C4-2B (cell line): ENCODE data around the gene NIT2.
A peak's percentile ranks its signal among the peaks of the same experiment; 100 is the strongest.
"Not testable (repeated sequence)": the region's sequence is repeated elsewhere in the genome, so short reads cannot be mapped to it uniquely, and the experiment has no call there.

Experiments used
- H3K27ac ChIP-seq: fragments of 450-650 bp; 2 replicates; pipeline ENCODE4 v1.5.1; 2017
- ZFX ChIP-seq: fragments of 450-650 bp; IDR thresholded peaks from 2 replicates; pipeline ENCODE4 v1.6.1; 2017
- TF ChIP-seq, protein P1 (sequence below): fragments of 450-650 bp; conservative IDR thresholded peaks from 2 replicates; pipeline ENCODE4 v1.5.1; 2017; ENCODE audit warnings: mild to moderate bottlenecking

The NIT2 gene

DNA sequence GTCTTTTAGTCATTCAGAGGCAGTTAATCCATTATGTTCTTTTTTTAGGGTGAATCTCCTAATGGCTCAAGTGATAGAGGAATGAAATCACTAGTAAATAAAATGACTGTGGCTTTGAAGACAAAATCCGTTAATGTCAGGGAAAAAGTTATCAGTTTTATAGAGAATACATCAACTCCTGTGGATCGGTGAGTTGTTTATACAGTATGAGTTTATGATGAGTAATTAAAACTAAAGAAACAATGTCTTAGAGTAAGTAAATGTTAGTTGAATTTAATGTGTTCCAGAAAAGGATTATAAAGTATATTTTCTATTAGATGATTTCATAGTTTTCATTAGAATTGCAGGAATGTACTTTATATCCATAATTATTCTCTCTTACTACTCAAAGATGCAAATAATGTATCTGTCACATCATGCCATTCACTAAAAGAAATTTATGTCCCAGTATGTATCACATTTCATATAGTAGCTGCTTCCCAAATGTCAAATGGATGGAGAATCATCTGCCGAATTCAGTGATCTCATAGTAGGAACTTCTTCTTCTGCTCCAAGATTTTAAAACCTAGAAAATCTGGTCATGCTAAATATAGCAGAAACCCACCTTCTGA, 24.1 kb upstream of the NIT2 start:
- no peak for TF ChIP-seq ZFX
- TF ChIP-seq, protein P1, sequence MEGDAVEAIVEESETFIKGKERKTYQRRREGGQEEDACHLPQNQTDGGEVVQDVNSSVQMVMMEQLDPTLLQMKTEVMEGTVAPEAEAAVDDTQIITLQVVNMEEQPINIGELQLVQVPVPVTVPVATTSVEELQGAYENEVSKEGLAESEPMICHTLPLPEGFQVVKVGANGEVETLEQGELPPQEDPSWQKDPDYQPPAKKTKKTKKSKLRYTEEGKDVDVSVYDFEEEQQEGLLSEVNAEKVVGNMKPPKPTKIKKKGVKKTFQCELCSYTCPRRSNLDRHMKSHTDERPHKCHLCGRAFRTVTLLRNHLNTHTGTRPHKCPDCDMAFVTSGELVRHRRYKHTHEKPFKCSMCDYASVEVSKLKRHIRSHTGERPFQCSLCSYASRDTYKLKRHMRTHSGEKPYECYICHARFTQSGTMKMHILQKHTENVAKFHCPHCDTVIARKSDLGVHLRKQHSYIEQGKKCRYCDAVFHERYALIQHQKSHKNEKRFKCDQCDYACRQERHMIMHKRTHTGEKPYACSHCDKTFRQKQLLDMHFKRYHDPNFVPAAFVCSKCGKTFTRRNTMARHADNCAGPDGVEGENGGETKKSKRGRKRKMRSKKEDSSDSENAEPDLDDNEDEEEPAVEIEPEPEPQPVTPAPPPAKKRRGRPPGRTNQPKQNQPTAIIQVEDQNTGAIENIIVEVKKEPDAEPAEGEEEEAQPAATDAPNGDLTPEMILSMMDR = no peak

DNA sequence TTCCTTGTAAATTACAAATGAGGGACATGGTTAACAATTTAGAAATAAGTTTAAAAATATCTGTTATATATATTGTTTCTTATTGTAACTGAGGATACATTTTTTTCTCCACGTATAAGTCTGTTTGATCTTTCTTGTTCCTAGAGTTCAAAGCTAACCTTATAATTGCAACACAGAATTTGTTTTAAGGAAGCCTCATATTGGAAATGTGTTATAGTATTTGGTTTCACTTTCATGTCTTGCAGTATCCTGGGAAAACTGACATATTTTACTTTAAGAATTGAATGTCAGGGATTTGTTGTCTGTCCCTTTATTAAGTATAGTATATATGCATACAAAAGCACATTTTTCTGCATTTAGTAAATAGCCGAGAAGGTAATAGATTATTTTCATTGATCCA, 23.5 kb upstream of the NIT2 start:
- TF ChIP-seq, protein P1 = no peak
- TF ChIP-seq ZFX = no peak

More for the DNA sequence above, 24.1 kb upstream of the NIT2 start:
- no peak overlapping the region for H3K27ac ChIP-seq

DNA sequence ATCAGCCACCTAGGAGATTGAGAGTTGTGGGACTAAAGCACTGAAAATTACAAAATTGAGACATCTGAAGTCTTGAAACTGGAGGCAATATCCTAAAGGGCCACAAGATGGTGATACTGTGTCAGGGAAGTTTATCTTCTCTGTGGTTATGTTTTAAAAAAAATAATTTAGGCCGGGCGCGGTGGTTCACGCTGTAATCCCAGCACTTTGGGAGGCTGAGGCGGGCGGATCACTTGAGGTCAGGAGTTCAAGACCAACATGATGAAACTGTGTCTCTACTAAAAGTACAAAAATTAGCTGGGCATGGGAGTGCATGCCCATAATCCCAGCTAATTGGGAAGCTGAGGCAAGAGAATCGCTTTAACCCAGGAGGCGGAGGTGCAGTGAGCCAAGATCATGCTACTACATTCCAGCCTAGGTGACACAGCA, 17.9 kb upstream of the NIT2 start:
- TF ChIP-seq, protein P1 = peak; percentile 78
- TF ChIP-seq ZFX = no peak
- H3K27ac ChIP-seq = no peak overlapping the region

More for the DNA sequence above, 23.5 kb upstream of the NIT2 start:
- H3K27ac ChIP-seq = no peak overlapping the region

DNA sequence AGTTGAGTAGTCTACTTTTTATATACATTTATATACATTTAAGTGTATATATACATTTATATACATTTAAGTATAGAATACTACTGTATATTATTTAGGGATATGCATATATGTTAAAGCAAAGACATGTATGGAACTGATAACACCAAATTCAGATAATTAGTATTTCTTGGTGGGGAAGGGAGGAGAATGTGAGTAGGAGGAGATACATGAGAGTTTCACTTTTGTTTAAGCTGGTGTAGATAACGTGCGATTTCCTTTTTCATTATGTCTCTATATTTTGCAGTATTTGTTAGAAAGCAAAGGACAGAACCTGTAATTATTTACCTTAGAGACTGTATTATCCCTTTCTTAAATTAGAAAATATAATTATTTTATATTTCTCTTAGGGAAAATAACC, 16.6 kb upstream of the NIT2 start:
- TF ChIP-seq, protein P1 = no peak
- no peak for TF ChIP-seq ZFX
- no peak overlapping the region for H3K27ac ChIP-seq

DNA sequence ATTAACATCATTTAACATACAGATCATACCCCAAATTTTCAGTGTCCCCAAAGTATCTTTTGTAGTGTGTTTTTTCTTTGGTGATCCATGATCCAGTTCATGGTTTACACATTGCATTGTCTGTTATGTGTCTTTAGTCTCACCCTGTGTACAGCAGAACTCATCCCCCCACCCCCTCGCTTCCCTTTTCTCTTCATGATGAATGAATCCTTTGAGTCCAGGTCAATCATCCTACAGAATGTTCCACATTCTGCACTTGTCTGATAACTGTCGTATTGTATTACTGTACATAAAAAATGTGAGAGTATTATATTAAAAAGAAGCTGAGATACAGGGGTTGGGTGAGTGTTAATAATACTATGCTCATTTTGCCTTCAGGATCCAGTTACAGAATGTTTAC, 14.6 kb upstream of the NIT2 start:
- no peak overlapping the region for H3K27ac ChIP-seq
- TF ChIP-seq, protein P1 = no peak
- TF ChIP-seq ZFX = no peak

DNA sequence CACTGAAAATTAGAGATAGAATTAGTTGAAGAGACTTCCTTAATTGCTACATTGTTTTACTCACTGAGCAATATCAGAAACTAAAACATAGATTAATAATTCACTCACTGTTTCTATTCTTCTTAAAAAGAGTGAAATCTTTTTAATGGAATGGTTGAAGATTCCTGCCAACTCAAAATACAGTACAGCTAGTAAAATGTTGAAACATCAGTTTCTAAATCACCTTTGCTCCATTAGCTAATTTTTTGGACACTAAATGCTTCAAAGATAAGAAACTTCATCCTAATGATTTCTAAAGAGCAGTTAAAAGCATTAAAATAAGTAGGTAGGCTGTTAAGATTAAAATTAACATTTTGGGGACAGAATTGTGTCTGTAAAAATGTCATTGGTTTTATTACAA, 10.5 kb upstream of the NIT2 start:
- TF ChIP-seq, protein P1 = no peak
- no peak for TF ChIP-seq ZFX
- H3K27ac ChIP-seq = no peak overlapping the region

DNA sequence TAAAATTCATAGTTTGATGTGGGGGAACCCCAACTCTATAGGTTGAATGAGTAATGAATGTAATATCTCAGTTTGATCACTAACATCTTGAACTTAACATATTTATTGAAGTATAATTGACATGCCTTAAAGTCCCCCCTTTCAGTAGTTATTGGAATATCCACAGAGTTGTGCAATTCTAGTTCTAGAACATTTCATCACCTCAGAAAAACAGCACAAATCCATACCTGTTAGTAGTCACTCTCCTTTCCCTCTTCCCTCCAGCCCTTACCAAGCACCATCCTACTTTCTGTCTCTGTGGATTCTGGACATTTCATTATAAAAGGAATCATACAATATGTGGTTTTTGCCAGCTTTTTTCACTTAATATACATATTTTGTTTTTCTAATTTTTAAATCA, 8.7 kb upstream of the NIT2 start:
- no peak overlapping the region for H3K27ac ChIP-seq
- TF ChIP-seq, protein P1 = no peak
- no peak for TF ChIP-seq ZFX

DNA sequence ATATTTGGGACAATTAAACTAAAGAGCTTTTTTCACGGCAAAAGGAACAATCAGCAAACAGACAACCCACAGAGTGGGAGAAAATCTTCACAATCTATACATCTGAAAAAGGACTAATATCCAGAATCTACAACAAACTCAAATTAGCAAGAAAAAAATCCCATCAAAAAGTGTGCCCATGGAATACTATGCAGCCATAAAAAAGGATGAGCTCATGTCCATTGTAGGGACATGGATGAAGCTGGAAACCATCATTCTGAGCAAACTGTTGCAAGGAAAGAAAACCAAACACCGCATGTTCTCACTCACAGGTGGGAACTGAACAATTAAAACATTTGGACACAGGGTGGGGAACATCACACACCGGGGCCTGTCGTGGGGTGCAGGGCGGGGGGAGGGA, 7.2 kb upstream of the NIT2 start:
- H3K27ac ChIP-seq = not testable (repeated sequence)
